ENCODE measurements around the gene UBXN10.

Gene UBXN10

GRCh38 chr1:20234788-20235535 is 49.1 kb downstream of the UBXN10 start:
- H3K4me3 ChIP-seq (ENCODE audit: low read depth, low read length), result no peak overlapping the region
- TF ChIP-seq CTCF (IDR thresholded peaks at IDR 0.05; ENCODE audit: low read depth, low read length), result no peak

DNA sequence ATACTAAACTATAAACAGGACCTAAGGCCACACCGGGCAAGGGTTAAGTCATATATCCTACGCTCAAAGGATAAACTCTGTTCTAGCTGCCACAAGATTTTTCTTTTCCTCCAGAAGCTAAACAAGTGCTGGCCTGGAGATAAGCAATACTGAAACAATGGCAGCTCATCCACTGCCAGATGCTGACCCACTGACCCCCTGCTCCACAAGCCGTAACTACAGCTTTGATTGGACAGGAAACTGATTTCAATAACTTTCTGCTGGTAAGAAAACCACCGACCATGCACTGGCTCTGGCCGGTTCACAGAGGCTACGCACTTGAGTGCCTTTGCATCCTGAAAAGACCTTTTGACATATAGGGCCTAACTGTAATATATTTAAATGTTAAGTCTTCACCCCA is 51.8 kb downstream of the UBXN10 start:
- no peak for TF ChIP-seq CTCF (IDR thresholded peaks at IDR 0.05; ENCODE audit: low read depth, low read length)
- no peak overlapping the region for H3K4me3 ChIP-seq (ENCODE audit: low read depth, low read length)

DNA sequence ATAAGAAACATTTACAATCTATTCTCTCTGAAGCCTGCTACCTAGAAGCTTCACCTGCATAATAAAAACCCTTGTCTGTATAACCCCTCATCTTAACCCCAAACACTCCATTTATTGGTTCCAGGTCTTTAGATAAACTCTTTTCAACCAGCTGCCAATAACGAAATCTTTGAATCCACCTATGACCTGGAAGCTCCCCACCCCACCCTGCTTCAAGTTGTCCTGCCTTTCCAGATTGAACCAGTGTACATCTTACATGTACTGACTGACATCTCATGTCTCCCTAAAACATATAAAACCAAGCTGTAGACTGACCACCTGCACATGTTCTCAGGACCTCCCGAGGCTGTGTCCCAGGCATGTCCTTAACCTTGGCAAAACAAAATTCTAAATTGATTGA is 54.1 kb downstream of the UBXN10 start:
- no peak for TF ChIP-seq CTCF (IDR thresholded peaks at IDR 0.05; ENCODE audit: low read depth, low read length)
- no peak overlapping the region for H3K4me3 ChIP-seq (ENCODE audit: low read depth, low read length)

- TF ChIP-seq CTCF (IDR thresholded peaks at IDR 0.05; ENCODE audit: low read depth, low read length), result no peak
These were observed 57.1 kb downstream of the UBXN10 start for GRCh38 chr1:20242890-20243479.

More at GRCh38 chr1:20242890-20243479, 57.1 kb downstream of the UBXN10 start:
- H3K4me3 ChIP-seq (ENCODE audit: low read depth, low read length), result no peak overlapping the region
